Activated CD4-positive, alpha-beta T cell treated with anti-CD3 and anti-CD28 coated beads, Interleukin-10, Interleukin-2, amounts not matched to agents 100 ng/mL and 50 ng/mL, durations not matched to agents 16 hours and 8 hours (primary cell): ENCODE measurements around the gene NIFK.
"Not testable (repeated sequence)": the region's sequence is repeated elsewhere in the genome, so short reads cannot be mapped to it uniquely, and the experiment has no call there.

Experiments
- DNase-seq: peaks from one replicate; pipeline ENCODE4 v3.0.0-alpha.2; 2020

The NIFK gene

GRCh38 chr2:121731366-121731765, 5.3 kb downstream of the NIFK start:
- no peak for DNase-seq

GRCh38 chr2:121727950-121728349, 8.7 kb downstream of the NIFK start:
- DNase-seq, result no peak

GRCh38 chr2:121727332-121727731, 9.3 kb downstream of the NIFK start:
- no peak for DNase-seq

- no peak for DNase-seq
Observed at GRCh38 chr2:121723316-121723715, 13.4 kb downstream of the NIFK start.

- peak; percentile 78 for DNase-seq
Observed at GRCh38 chr2:121722479-121722878, 14.2 kb downstream of the NIFK start.

GRCh38 chr2:121721926-121722325, 14.7 kb downstream of the NIFK start:
- peak; percentile 43 for DNase-seq

- DNase-seq, result no peak
Observed at GRCh38 chr2:121717529-121717928, 19.1 kb downstream of the NIFK start.

GRCh38 chr2:121716126-121716525, 20.5 kb downstream of the NIFK start:
- no peak for DNase-seq

GRCh38 chr2:121711481-121711880, 25.2 kb downstream of the NIFK start:
- DNase-seq, result not testable (repeated sequence)

- DNase-seq, result no peak
Observed at GRCh38 chr2:121710470-121711170, 26.1 kb downstream of the NIFK start.

- no peak for DNase-seq
Observed at GRCh38 chr2:121709776-121710469, 26.8 kb downstream of the NIFK start.

GRCh38 chr2:121707920-121708361, 28.7 kb downstream of the NIFK start:
- no peak for DNase-seq

GRCh38 chr2:121707344-121707919, 29.2 kb downstream of the NIFK start:
- DNase-seq, result no peak

- no peak for DNase-seq
Observed at GRCh38 chr2:121705958-121706357, 30.7 kb downstream of the NIFK start.

GRCh38 chr2:121705390-121705789, 31.3 kb downstream of the NIFK start:
- no peak for DNase-seq

- DNase-seq, result peak; percentile 38
Observed at GRCh38 chr2:121701761-121702160, 34.9 kb downstream of the NIFK start.

GRCh38 chr2:121699421-121700333, 37.0 kb downstream of the NIFK start:
- DNase-seq, result peak; percentile 96

GRCh38 chr2:121698318-121698930, 38.3 kb downstream of the NIFK start:
- DNase-seq, result peak; percentile 73

- DNase-seq, result no peak
Observed at GRCh38 chr2:121697108-121697631, 39.5 kb downstream of the NIFK start.

- no peak for DNase-seq
Observed at GRCh38 chr2:121696410-121696930, 40.2 kb downstream of the NIFK start.

- DNase-seq, result no peak
Observed at GRCh38 chr2:121695171-121695451, 41.6 kb downstream of the NIFK start.
